C4-2B (cell line): ENCODE measurements around the gene IMPDH1.

Experiments used
- ZFX ChIP-seq: fragments of 450-650 bp; IDR thresholded peaks from 2 replicates; pipeline ENCODE4 v1.6.1; 2017
- TF ChIP-seq, protein P1 (sequence below): fragments of 450-650 bp; conservative IDR thresholded peaks from 2 replicates; pipeline ENCODE4 v1.5.1; 2017; ENCODE audit warnings: mild to moderate bottlenecking

DNA sequence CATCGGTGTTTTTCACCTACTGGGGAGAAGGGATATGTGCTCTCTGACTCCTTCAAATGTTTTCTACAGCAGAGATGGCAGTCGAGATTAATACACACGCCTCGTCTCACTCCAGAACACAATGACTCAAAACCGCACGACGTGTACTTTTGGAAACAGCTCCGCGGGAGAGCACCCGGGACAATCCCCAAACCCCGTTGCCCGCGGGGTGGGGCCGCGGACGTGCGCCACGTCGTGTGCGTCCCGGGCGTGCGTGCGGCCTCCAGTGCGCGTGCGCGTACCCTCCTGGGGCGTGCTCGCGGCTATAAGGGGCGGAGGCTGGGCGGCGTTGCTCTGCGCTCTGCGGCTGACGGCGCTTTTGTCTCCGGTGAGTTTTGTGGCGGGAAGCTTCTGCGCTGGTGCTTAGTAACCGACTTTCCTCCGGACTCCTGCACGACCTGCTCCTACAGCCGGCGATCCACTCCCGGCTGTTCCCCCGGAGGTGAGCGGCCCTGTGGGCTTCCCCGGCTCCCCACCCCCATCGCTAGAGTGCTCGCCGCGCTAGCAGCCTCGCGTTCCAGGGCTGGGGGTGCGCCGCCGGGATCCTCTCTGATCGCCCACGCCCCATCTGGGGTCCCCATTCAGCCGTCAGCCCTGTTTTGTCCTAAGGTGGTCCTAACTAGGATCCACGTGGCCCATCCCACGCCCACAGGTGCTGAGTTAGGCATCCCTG, 45.9 kb upstream of the IMPDH1 start, which contains the start of gene HILPDA:
- TF ChIP-seq, protein P1, sequence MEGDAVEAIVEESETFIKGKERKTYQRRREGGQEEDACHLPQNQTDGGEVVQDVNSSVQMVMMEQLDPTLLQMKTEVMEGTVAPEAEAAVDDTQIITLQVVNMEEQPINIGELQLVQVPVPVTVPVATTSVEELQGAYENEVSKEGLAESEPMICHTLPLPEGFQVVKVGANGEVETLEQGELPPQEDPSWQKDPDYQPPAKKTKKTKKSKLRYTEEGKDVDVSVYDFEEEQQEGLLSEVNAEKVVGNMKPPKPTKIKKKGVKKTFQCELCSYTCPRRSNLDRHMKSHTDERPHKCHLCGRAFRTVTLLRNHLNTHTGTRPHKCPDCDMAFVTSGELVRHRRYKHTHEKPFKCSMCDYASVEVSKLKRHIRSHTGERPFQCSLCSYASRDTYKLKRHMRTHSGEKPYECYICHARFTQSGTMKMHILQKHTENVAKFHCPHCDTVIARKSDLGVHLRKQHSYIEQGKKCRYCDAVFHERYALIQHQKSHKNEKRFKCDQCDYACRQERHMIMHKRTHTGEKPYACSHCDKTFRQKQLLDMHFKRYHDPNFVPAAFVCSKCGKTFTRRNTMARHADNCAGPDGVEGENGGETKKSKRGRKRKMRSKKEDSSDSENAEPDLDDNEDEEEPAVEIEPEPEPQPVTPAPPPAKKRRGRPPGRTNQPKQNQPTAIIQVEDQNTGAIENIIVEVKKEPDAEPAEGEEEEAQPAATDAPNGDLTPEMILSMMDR = no peak; the same call in 1 of the 2 replicates
- TF ChIP-seq ZFX = 0 out of 2 replicates have a peak, but pooled peaks have one; percentile 29
